Measurements from ENCODE around the gene SHQ1. TPM values are rescaled to one million over a fixed set of nuclear protein-coding genes. Genes with fewer than 3 reads are reported as not detected.

Gene SHQ1
- total and polyA plus RNA-seq, 2 of the 4 experiments (the other 2 are of a cell fraction), result 10.4 to 19.4 TPM

- Histone ChIP-seq H2AK9ac (replicated peaks; ENCODE audit: low read depth, low read length, poor library complexity) (no peak overlapping the region), H3K56ac (ENCODE audit: extremely low read depth, insufficient read depth, low read length) (no peak overlapping the region), H3K36me3 (ENCODE audit: control insufficient read depth, insufficient read depth, low read length) (no peaks in the 10 kb centered on the region), H3K9me3 (ENCODE audit: control insufficient read depth, insufficient read depth, low read length) (no peaks in the 10 kb centered on the region), H2BK5ac (ENCODE audit: low read depth, low read length, poor library complexity, severe bottlenecking) (no peak overlapping the region), H3K4ac (ENCODE audit: low read depth, low read length) (no peak overlapping the region), H4K20me1 (ENCODE audit: insufficient read depth, low read length) (no peaks in the 10 kb centered on the region), H3K79me1 (ENCODE audit: low read depth in 1 of 2, low read length in 2 of 2) (no peaks in the 10 kb centered on the region), H3K18ac (ENCODE audit: low read depth, low read length) (no peak overlapping the region), H2BK120ac (ENCODE audit: low read depth, low read length) (no peak overlapping the region), H2BK15ac (ENCODE audit: low read depth, low read length) (no peak overlapping the region), H2BK20ac (ENCODE audit: low read depth, low read length) (no peak overlapping the region), H3K4me3 (ENCODE audit: insufficient read depth, low read depth, low read length) (no peak overlapping the region), H3K27ac (ENCODE audit: insufficient read depth, low read length) (no peak overlapping the region), H4K91ac (ENCODE audit: insufficient read depth, low read depth, low read length) (no peak overlapping the region), H3K9ac (ENCODE audit: low read depth, low read length) (no peak overlapping the region), H3K23ac (ENCODE audit: low read depth, low read length) (no peak overlapping the region), H4K8ac (ENCODE audit: low read depth in 2 of 2, low read length in 2 of 2) (no peak overlapping the region), H3K4me2 (ENCODE audit: low read depth, low read length) (no peak overlapping the region), H4K5ac (ENCODE audit: low read depth, low read length) (no peak overlapping the region), H2AK5ac (ENCODE audit: low read depth, low read length) (no peak overlapping the region), H3K27me3 (ENCODE audit: control insufficient read depth, insufficient read depth, low read length) (peaks cover 27% of the 10 kb centered on the region), H3K9me1 (ENCODE audit: insufficient read depth, low read length) (no peaks in the 10 kb centered on the region), H3K4me1 (ENCODE audit: control insufficient read depth, insufficient read depth, low read length) (0 out of 2 replicates have a peak, but pooled peaks cover 1% of the 10 kb centered on the region), H2AFZ (replicated peaks; ENCODE audit: low read length, poor library complexity) (no peak overlapping the region), H3K14ac (replicated peaks; ENCODE audit: low read depth, low read length) (no peak overlapping the region)
- ChIA-PET POLR2A (ENCODE audit: unreplicated experiment) (no interaction called here), CTCF (no interaction called here)
- 75% methylated on average over 5 of the region's 5 CpGs; no CpG with 5 or more reads in 1 of the 2 experiments for WGBS, 2 experiments (ENCODE audit: extremely low coverage in 2 of 2, insufficient read length in 1 of 2)
- no TSS peak for BruUV-seq (replicated peaks)
- intact Hi-C loops (cut with micrococcal nuclease), result no loop called here
- in situ Hi-C loops (cut with MboI; ENCODE audit: low sequenced_read_pairs), result no loop called here
- DNase-seq (no peak), ATAC-seq (ENCODE audit: low read depth) (no peak)
- dilution Hi-C loops (cut with HindIII; ENCODE audit: low sequenced_read_pairs, unreplicated experiment), result no loop called here
- TF ChIP-seq BHLHE40 (IDR thresholded peaks at IDR 0.05; ENCODE audit: low read depth, low read length), result no peak
- no peak for TF ChIP-seq RAD21 (IDR thresholded peaks at IDR 0.05; ENCODE audit: low read length)
- no peak for TF ChIP-seq MXI1 (IDR thresholded peaks at IDR 0.05; ENCODE audit: borderline replicate concordance, low read depth, low read length)
- no peak for TF ChIP-seq MAFK (IDR thresholded peaks at IDR 0.05; ENCODE audit: low read depth, low read length)
- no peak for TF ChIP-seq CTCF (conservative IDR thresholded peaks at IDR 0.05; ENCODE audit: low read depth, low read length)
- TF ChIP-seq POLR2A (IDR thresholded peaks at IDR 0.05; ENCODE audit: low read depth, low read length), result no peak
- TF ChIP-seq SMC3 (IDR thresholded peaks at IDR 0.05; ENCODE audit: low read depth, low read length), result no peak
- no peak for TF ChIP-seq USF2 (IDR thresholded peaks at IDR 0.05; ENCODE audit: low read depth, low read length)
- no peak for TF ChIP-seq NFE2L2 (IDR thresholded peaks at IDR 0.05; ENCODE audit: low read depth, low read length)
- no peak for TF ChIP-seq RCOR1 (IDR thresholded peaks at IDR 0.05; ENCODE audit: insufficient replicate concordance, low read length)
- no peak for TF ChIP-seq RFX5 (IDR thresholded peaks at IDR 0.05; ENCODE audit: low read depth, low read length)
- TF ChIP-seq MAZ (IDR thresholded peaks at IDR 0.05; ENCODE audit: borderline replicate concordance, low read depth, low read length), result no peak
These were observed 148.6 kb downstream of the SHQ1 start for GRCh38 chr3:72699631-72700030.
